GM10266 (cell line): ENCODE data around the gene PKM.

Source experiments
- DNase-seq: peaks from one replicate; pipeline ENCODE4 v3.0.0; 2012; ENCODE audit errors: extremely low spot score
- CTCF ChIP-seq: IDR thresholded peaks from 2 replicates; pipeline ENCODE4 v1.5.1; 2012; ENCODE audit warnings: mild to moderate bottlenecking, low read depth; ENCODE audit not compliant: control insufficient read depth, insufficient read depth; ENCODE audit errors: missing control alignments

The PKM gene

GRCh38 chr15:72200395-72201237 is 30.4 kb downstream of the PKM start:
- no peak for DNase-seq

GRCh38 chr15:72199721-72200212 is 31.2 kb downstream of the PKM start:
- DNase-seq = peak; percentile 79
- peak; percentile 92 for TF ChIP-seq CTCF

More at GRCh38 chr15:72200395-72201237, 30.4 kb downstream of the PKM start:
- no peak for TF ChIP-seq CTCF

GRCh38 chr15:72199205-72199515 is 31.8 kb downstream of the PKM start:
- no peak for TF ChIP-seq CTCF
- DNase-seq = no peak

- no peak for TF ChIP-seq CTCF
- no peak for DNase-seq
These were observed 32.4 kb downstream of the PKM start for GRCh38 chr15:72198356-72199204.

GRCh38 chr15:72197460-72198355 is 33.3 kb downstream of the PKM start, which contains the start of gene GRAMD2A:
Gene GRAMD2A (minus strand): TSS chr15:72197787.
- DNase-seq = peak; percentile 88
- no peak for TF ChIP-seq CTCF

- TF ChIP-seq CTCF = no peak
- DNase-seq = no peak
These were observed 33.9 kb downstream of the PKM start for GRCh38 chr15:72197041-72197459.
